Prostate gland (tissue), 2 donors: ENCODE data around the gene COTL1.

Source experiments
- CTCF ChIP-seq, 4 experiments: fragments of 200-600 bp in 2 of 4; fragments of 450-650 bp in 2 of 4; sonication (generic) in 2 of 4; IDR thresholded peaks; 1 replicate in 3 of 4; 2 replicates in 1 of 4; pipeline ENCODE4 v1.5.1; 2016 to 2019; ENCODE audit warnings: antibody characterized with exemption in 4 of 4, mild to moderate bottlenecking in 2 of 4, moderate library complexity in 2 of 4
- POLR2A ChIP-seq: fragments of 450-650 bp; IDR thresholded peaks from one replicate; pipeline ENCODE4 v1.6.1; 2016; ENCODE audit warnings: antibody characterized with exemption, mild to moderate bottlenecking

DNA sequence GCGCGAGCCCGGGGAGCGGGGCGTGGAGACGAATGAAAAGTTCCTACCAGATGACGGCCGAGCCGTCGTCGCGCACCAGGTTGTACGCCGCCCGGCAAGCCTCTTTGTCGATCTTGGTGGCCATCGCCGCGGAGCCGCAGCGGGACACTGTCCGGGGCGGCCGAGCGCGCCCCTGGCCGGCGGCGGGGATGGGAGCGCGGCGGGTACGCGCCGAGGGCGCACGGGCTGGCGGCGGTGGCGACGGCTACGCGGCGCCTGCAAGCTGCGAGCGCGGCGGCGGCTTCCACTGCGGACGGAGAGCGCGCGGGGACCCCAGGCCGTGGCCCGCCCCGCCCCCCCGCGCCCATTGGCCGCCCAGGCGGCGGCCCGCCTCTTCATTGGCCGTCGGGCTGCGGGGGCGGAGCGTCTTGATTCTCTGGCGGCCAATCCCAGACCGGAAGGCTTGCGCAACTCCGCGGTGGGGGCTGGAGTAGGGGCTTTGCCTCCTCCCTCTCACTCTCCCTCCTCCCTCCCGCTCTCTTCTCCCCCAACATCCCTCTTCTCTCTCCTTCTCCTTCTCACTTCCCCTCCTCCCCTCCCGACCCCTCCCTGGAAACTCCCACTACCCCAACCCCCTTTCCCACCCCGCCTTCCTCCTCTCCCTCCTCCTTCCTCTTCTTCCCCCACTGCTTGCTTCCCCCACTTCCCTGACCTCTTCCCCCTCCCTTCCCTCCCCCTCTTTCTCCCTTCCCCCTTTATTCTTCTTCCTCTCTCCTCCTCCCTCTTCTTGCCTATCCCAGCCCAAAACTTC lies at the start of gene COTL1:
- TF ChIP-seq POLR2A (peak; percentile 61), CTCF (IDR thresholded peaks at IDR 0.05) (peak in 1 of 4 experiments; percentile 5)
